H1 (cell line): ENCODE results near the gene ABLIM1.

Source experiments
- CTCF ChIP-seq, 3 experiments: IDR thresholded peaks; 1 replicate in 2 of 3; 2 replicates in 1 of 3; pipeline versions ENCODE4 v1.5.1 to v1.6.1; 2011; ENCODE audit warnings: low read length in 3 of 3, mild to moderate bottlenecking in 3 of 3, inconsistent platforms in 2 of 3, low read depth in 1 of 3, moderate library complexity in 1 of 3; ENCODE audit not compliant: insufficient read depth in 1 of 3; ENCODE audit errors: control extremely low read depth in 1 of 3
- EZH2 ChIP-seq: fragments of 200-600 bp; sonication (generic); IDR thresholded peaks from 2 replicates; pipeline ENCODE4 v1.7.1; 2012; ENCODE audit warnings: low read depth, mild to moderate bottlenecking, moderate library complexity, low read length, inconsistent platforms; ENCODE audit not compliant: severe bottlenecking
- HDAC6 ChIP-seq: IDR thresholded peaks from one replicate; pipeline ENCODE4 v1.7.1; 2012; ENCODE audit warnings: low read depth, mild to moderate bottlenecking, inconsistent platforms, low read length, moderate library complexity
- RAD21 ChIP-seq, 2 experiments: IDR thresholded peaks in 1 of 2; conservative IDR thresholded peaks in 1 of 2; 2 replicates each; pipeline ENCODE4 v1.6.1; 2011; ENCODE audit warnings: low read depth in 2 of 2, low read length in 2 of 2, improper control_type of control experiment in 1 of 2, inconsistent platforms in 1 of 2, mild to moderate bottlenecking in 1 of 2, moderate library complexity in 1 of 2
- SP1 ChIP-seq: IDR thresholded peaks from 2 replicates; pipeline ENCODE4 v1.6.1; 2011; ENCODE audit warnings: low read depth, low read length
- TAF1 ChIP-seq: IDR thresholded peaks from 2 replicates; pipeline ENCODE4 v1.6.1; 2011; ENCODE audit warnings: mild to moderate bottlenecking, low read depth, low read length

- TF ChIP-seq SP1 (no peak), CTCF (IDR thresholded peaks at IDR 0.05; ENCODE audit: control extremely low read depth in 1 of 3, insufficient read depth in 1 of 3, low read depth in 1 of 3, low read length in 3 of 3) (no peak), HDAC6 (no peak), RAD21 (IDR thresholded peaks at IDR 0.05 in 1 of 2, conservative IDR thresholded peaks at IDR 0.05 in 1 of 2; ENCODE audit: low read depth in 2 of 2, low read length in 2 of 2) (no peak), EZH2 (no peak), TAF1 (no peak)
These were observed 162.8 kb downstream of the ABLIM1 start for GRCh38 chr10:114495303-114495702.
